GM12872 (cell line): ENCODE data around the gene SLC2A10.

Experiments used
- CTCF ChIP-seq: IDR thresholded peaks from 3 replicates; pipeline ENCODE4 v1.5.1; 2011; ENCODE audit warnings: low read depth, mild to moderate bottlenecking, low read length, moderate library complexity; ENCODE audit not compliant: insufficient read depth

SLC2A10 gene

GRCh38 chr20:46670228-46670584 lies 39.2 kb upstream of the SLC2A10 start:
- TF ChIP-seq CTCF: no peak

- no peak for TF ChIP-seq CTCF
Observed at GRCh38 chr20:46670585-46671584, 38.6 kb upstream of the SLC2A10 start.

- no peak for TF ChIP-seq CTCF
Observed at GRCh38 chr20:46671866-46672542, 37.4 kb upstream of the SLC2A10 start.

GRCh38 chr20:46672543-46673148 lies 36.8 kb upstream of the SLC2A10 start:
- no peak for TF ChIP-seq CTCF

GRCh38 chr20:46673394-46674252 lies 35.8 kb upstream of the SLC2A10 start:
- TF ChIP-seq CTCF: no peak

- no peak for TF ChIP-seq CTCF
Observed at GRCh38 chr20:46674253-46675083, 35.0 kb upstream of the SLC2A10 start.
